HepG2 (cell line): ENCODE data around the gene TUBB4B. TPM values are rescaled to one million over a fixed set of nuclear protein-coding genes. Genes with fewer than 3 reads are reported as not detected.

Source experiments
- AFF4 ChIP-seq: sonication (generic); formaldehyde crosslinking; IDR thresholded peaks from 2 replicates; pipeline ENCODE4 v1.4.0; 2020; ENCODE audit warnings: missing genetic modification reagents
- CC2D1A ChIP-seq: sonication (generic); formaldehyde crosslinking; IDR thresholded peaks from 2 replicates; pipeline ENCODE4 v1.8.1; 2023; ENCODE audit warnings: mild to moderate bottlenecking, missing genetic modification reagents
- E2F1 ChIP-seq: sonication (generic); formaldehyde crosslinking; IDR thresholded peaks from 2 replicates; pipeline ENCODE4 v1.5.0; 2020; ENCODE audit warnings: missing genetic modification reagents
- HOXA9 ChIP-seq: sonication (generic); formaldehyde crosslinking; IDR thresholded peaks from 2 replicates; pipeline ENCODE4 v1.8.1; 2022; ENCODE audit warnings: missing genetic modification reagents, mild to moderate bottlenecking, moderate library complexity, borderline replicate concordance
- IRF9 ChIP-seq: sonication (generic); formaldehyde crosslinking; IDR thresholded peaks from 2 replicates; pipeline ENCODE4 v1.8.0; 2022; ENCODE audit warnings: missing genetic modification reagents, mild to moderate bottlenecking, borderline replicate concordance
- KDM5B ChIP-seq: sonication (generic); formaldehyde crosslinking; IDR thresholded peaks from 2 replicates; pipeline ENCODE4 v1.4.0; 2020; ENCODE audit warnings: missing genetic modification reagents, mild to moderate bottlenecking, borderline replicate concordance
- KLF15 ChIP-seq: sonication (generic); formaldehyde crosslinking; IDR thresholded peaks from 2 replicates; pipeline ENCODE4 v1.8.1; 2023; ENCODE audit warnings: borderline replicate concordance, mild to moderate bottlenecking, inconsistent platforms, missing genetic modification reagents, mixed read lengths
- MATR3 ChIP-seq: sonication (generic); formaldehyde crosslinking; IDR thresholded peaks from 2 replicates; pipeline ENCODE4 v1.4.0; 2020; ENCODE audit warnings: missing genetic modification reagents
- RCOR2 ChIP-seq: IDR thresholded peaks from 2 replicates; pipeline ENCODE4 v1.6.1; 2016; ENCODE audit warnings: missing biosample characterization, missing genetic modification reagents
- RXRB ChIP-seq: IDR thresholded peaks from 2 replicates; pipeline ENCODE4 v1.6.1; 2016; ENCODE audit warnings: borderline replicate concordance, missing genetic modification reagents, missing compliant biosample characterization
- SNAI1 ChIP-seq: sonication (generic); formaldehyde crosslinking; IDR thresholded peaks from 2 replicates; pipeline ENCODE4 v1.5.0; 2020; ENCODE audit warnings: mild to moderate bottlenecking, missing genetic modification reagents, borderline replicate concordance
- TFAP4 ChIP-seq: sonication (generic); IDR thresholded peaks from 2 replicates; pipeline ENCODE4 v1.6.1; 2016; ENCODE audit warnings: low read depth, borderline replicate concordance
- WIZ ChIP-seq: sonication (generic); formaldehyde crosslinking; IDR thresholded peaks from 2 replicates; pipeline ENCODE4 v1.5.1; 2020; ENCODE audit warnings: mild to moderate bottlenecking, missing genetic modification reagents
- ZIK1 ChIP-seq: sonication (generic); formaldehyde crosslinking; IDR thresholded peaks from 2 replicates; pipeline ENCODE4 v1.5.0; 2020; ENCODE audit warnings: mild to moderate bottlenecking, low read depth, missing genetic modification reagents, borderline replicate concordance
- ZKSCAN1 ChIP-seq: fragments of 150-350 bp; IDR thresholded peaks from 2 replicates; pipeline ENCODE4 v1.6.1; 2014; ENCODE audit warnings: low read length
- ZMYM3 ChIP-seq: sonication (generic); formaldehyde crosslinking; IDR thresholded peaks from 2 replicates; pipeline ENCODE4 v1.5.1; 2020; ENCODE audit warnings: mild to moderate bottlenecking, missing genetic modification reagents
- ZNF101 ChIP-seq: sonication (generic); formaldehyde crosslinking; IDR thresholded peaks from 2 replicates; pipeline ENCODE4 v1.4.0; 2020; ENCODE audit warnings: mild to moderate bottlenecking, low read depth, missing genetic modification reagents, borderline replicate concordance
- ZNF232 ChIP-seq: sonication (generic); formaldehyde crosslinking; IDR thresholded peaks from 2 replicates; pipeline ENCODE4 v1.4.0; 2020; ENCODE audit warnings: missing genetic modification reagents, borderline replicate concordance
- ZNF3 ChIP-seq: IDR thresholded peaks from 2 replicates; pipeline ENCODE4 v1.7.0; 2017; ENCODE audit warnings: inconsistent platforms
- ZNF446 ChIP-seq: sonication (generic); formaldehyde crosslinking; IDR thresholded peaks from 2 replicates; pipeline ENCODE4 v1.5.0; 2020; ENCODE audit warnings: mild to moderate bottlenecking, missing genetic modification reagents
- ZNF597 ChIP-seq: sonication (generic); formaldehyde crosslinking; IDR thresholded peaks from 2 replicates; pipeline ENCODE4 v1.5.0; 2020; ENCODE audit warnings: missing genetic modification reagents
- polyA plus RNA-seq, 8 experiments: library from polyadenylated mRNA; depleted of rRNA in 3 of 8; stranded (reverse) in 7 of 8; unstranded in 1 of 8; fragments of >200 nt; fragmentation: Illumina TruSeq in 4 of 8; extraction: Trizol in 4 of 8; gene quantifications; 2 replicates each; pipeline versions ENCODE4 v1.2.1 to v1.2.3, GENCODE V29; 2011 to 2016; ENCODE audit warnings: low read depth in 4 of 8, missing spikeins in 1 of 8, mixed read lengths in 1 of 8; ENCODE audit not compliant: insufficient read depth in 1 of 8
- total RNA-seq, 5 experiments: library from RNA; depleted of rRNA; stranded (reverse); fragments of >200 nt; fragmentation: Illumina TruSeq; extraction: Trizol; gene quantifications; 2 replicates each; pipeline ENCODE4 v1.2.3, GENCODE V29; 2016; ENCODE audit warnings: low read depth in 1 of 5
- TF ChIP-seq, protein P1 (sequence below): sonication (generic); formaldehyde crosslinking; IDR thresholded peaks from 2 replicates; pipeline ENCODE4 v1.4.0; 2020; ENCODE audit warnings: mild to moderate bottlenecking, missing genetic modification reagents

The TUBB4B gene
- total and polyA plus RNA-seq, 2 of the 13 experiments (the other 11 are each of a cell fraction or from before 2014, with no cell fraction given) = 182 to 412 TPM

GRCh38 chr9:137234055-137234697, 6.9 kb upstream of the TUBB4B start (continued):
- TF ChIP-seq AFF4 (no peak), ZNF3 (CRISPR knock-in tag) (no peak), ZNF232 (CRISPR knock-in tag) (no peak), ZIK1 (CRISPR knock-in tag) (no peak), RCOR2 (CRISPR knock-in tag) (no peak), WIZ (CRISPR knock-in tag) (no peak), TFAP4 (no peak), ZMYM3 (CRISPR knock-in tag) (no peak), IRF9 (peak; percentile 28; the same call in 1 of the 2 replicates), SNAI1 (CRISPR knock-in tag) (no peak), HOXA9 (CRISPR knock-in tag) (peak; percentile 49; the same call in 1 of the 2 replicates), RXRB (no peak), KDM5B (CRISPR knock-in tag) (no peak), ZKSCAN1 (no peak), ZNF597 (no peak), E2F1 (CRISPR knock-in tag) (no peak), MATR3 (no peak), ZNF446 (CRISPR knock-in tag) (no peak), CC2D1A (CRISPR knock-in tag) (no peak), ZNF101 (CRISPR knock-in tag) (no peak), KLF15 (no peak)
- TF ChIP-seq, protein P1, sequence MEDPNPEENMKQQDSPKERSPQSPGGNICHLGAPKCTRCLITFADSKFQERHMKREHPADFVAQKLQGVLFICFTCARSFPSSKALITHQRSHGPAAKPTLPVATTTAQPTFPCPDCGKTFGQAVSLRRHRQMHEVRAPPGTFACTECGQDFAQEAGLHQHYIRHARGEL (CRISPR knock-in tag) = no peak
